Cerebellar nuclear complex (tissue), 1 donor: Measurements from ENCODE around the gene DDN.

Experiments used
- DNase-seq, 2 experiments: peaks; one replicate each; lab custom pipeline; 2025; lab: John Stamatoyannopoulos, UW

Gene DDN

DNA sequence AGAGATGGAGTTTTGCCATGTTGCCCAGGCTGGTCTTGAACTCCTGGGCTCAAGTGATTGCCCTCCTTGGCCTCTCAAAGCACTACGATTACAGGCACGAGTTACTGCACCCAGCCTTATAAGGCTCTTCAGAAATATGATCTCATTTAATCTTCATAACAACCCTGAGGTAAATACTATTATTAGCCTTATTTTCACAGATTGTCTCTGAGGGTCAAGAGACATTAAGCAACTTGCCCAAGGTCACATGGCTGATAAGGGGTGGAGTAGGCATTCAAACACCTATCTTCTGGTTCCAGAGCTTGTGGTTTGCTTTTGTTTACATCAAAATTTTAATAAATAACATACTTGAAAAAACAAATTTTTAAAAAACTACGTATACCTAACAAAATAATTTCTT, 14.3 kb upstream of the DDN start:
- DNase-seq: no peak

DNA sequence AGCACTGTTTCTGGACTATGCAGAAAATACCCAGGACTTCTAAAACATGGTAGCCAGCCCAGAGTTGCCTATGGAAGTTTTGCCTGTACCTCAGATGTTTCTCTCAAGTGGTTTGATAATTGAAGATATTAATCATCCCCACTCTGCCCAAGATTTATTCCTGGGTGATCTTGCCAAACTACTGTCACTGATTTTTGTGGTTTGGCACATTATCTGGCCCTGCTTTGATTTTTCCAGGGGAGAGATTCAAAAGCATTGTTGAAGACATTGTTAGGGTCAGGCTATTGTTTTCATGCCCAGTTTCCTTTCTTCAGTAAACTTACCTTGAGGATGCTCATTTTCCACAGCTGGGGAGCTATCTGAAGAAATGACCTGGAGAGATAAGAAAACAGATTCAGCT, 13.6 kb upstream of the DDN start:
- no peak for DNase-seq

GRCh38 chr12:49010092-49010668, 11.0 kb upstream of the DDN start:
- no peak for DNase-seq

GRCh38 chr12:49008943-49009342, 9.8 kb upstream of the DDN start:
- no peak for DNase-seq

DNA sequence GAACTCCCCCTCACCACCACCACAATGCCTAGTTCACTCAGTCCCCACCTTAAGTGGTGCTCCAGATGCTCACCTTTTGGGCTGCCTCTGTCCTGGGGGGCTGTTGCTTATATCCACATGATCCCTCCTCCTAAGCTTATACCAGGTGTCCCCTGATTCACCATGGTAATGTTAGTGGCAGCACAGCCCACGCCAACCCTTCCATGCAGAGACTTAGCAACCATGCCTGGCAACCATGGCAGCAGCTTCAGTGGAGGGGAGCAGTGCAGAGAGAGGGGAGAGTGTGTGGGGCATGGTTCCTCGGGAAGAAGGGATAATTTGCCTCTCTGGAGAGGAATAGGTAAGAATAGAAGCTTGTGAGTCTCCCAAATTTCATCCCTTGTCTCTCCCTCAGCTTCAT, 1.2 kb upstream of the DDN start:
- DNase-seq: no peak

DNA sequence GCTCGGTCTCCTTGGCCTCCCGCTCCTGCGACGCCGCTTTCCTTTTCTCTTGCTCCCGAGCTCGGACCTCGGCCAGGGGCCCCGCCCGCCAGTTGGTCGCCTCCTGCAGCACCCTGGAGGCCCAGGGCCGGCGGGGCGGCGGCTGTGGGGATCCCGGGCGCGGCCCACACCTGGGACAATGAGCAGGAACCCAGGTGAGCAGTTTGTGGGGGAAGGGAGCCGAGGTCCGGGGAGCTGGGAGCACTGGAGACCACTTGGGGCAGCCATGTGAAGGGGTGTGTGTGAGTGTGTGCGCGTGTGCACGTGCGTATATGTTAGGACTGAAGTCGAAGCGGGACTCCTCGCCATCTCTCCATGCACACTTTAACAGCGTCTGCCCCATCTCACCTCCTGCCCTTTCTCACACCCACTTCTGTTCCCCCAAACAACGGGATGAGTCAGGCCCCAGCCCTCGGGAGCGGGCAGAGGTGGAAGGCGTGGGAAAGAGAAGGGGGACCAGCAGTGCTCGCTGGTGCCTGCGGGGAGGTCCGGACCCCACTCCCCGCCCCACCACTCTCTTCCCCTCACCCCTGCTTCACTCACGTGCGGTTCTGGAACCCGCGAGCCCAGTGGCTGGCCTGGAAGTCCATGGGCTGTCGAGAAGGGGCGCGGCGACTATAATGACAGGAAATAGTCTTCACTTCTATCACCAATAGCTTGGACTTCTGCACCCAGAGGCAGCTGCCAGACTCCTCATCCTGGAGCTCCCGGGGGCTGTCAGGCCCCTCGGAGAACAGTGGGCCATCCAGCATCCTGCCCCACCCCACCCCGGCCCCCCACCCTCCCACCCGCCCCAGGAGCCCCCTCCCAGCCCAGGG, 450 bp downstream of the DDN start:
- no peak for DNase-seq

GRCh38 chr12:48997719-48998496, 1.3 kb downstream of the DDN start:
- DNase-seq: no peak

DNA sequence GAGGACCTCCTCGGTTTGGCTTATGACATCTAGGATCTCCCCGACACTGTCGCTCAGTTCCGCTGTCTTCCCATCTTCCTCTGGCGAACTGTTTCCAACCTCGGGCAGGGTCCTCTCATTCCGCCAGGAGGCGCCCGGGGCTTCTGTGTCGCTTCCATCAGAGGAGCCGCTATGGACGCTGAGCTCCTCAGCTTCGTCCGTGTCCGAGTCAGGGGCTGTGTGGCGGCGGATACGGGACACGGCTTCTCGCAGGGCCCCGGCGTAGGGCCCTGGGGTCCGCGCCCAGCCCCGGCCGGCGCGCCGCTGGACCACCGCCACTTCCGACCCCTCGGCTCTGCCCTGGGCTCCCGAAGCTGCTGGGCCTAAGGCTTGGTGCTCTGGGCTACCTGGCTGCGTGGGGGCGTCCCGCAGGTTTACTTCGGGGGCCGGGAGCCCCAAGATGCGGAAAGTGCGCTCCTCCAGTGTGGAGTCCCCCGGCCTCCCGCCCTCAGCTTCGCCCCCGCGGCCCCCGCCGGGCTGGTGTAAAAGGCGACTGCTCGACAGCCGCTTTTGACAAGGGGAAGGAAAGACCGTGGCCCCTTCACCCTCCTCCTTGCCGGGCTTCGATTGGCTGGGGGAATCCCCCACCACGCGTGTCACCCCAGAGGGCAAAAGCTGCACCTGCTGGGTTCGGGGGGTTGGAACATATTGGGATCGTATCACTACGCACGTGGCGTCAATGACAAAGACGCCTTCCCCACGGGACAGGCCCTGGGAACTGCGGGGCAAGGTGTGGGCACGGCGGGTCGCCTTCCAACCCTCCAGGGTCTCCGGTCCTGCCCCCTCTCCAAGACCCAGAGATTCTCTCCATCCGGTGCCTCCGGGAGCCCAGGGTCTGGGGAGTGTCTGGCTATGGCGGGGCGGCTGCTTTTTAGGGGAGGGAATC, 2.1 kb downstream of the DDN start:
- DNase-seq: no peak

- peak in 1 of 2 experiments; percentile 5 for DNase-seq
These were observed 3.9 kb downstream of the DDN start for GRCh38 chr12:48995086-48995879.

DNA sequence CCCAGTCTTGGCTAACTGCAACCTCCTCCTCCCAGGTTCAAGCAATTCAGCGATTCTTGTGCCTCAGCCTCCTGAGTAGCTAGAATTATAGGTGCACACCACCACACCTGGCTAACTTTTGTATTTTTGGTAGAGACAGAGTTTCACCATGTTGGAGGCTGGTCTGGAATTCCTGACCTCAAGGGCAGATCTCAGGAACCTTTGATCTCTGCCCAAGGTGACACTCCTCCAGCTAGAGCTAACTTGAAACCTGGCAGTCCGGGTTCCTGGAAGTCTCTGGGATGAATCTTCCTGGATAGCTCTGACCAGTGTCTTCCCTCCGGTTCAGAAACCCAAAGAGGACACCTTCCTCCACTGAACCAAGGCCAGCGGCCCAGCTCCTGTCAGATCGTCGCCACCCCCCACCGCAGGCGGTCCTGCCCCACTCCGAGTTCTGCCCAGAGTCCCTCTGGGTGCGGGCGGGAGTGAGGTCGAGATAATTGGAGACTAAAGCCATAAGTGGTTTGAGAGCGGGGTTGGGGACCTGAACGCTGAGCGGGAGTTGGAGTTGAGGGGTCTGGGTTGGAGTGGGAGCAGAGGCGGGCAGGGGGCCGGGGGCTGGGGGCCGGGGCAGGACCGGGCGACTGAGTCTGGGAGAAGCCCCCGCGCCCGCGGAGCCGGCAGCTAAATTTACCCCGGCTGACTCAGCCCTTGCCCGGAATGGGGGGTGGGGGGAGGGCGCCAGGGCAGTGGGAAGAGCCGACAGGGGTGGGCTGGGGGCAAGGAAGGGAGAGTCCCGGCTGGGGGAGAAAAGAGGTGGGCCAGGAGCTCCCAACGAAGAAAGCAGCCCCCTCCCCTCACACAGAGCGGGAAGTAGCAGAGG, 4.7 kb downstream of the DDN start:
- DNase-seq: no peak

- no peak for DNase-seq
These were observed 5.4 kb downstream of the DDN start for GRCh38 chr12:48993787-48994186.

- DNase-seq: no peak
These were observed 7.7 kb downstream of the DDN start for GRCh38 chr12:48991247-48992050.

GRCh38 chr12:48990552-48990951, 8.6 kb downstream of the DDN start:
- no peak for DNase-seq

- DNase-seq: no peak
These were observed 11.0 kb downstream of the DDN start for GRCh38 chr12:48988030-48988649.

DNA sequence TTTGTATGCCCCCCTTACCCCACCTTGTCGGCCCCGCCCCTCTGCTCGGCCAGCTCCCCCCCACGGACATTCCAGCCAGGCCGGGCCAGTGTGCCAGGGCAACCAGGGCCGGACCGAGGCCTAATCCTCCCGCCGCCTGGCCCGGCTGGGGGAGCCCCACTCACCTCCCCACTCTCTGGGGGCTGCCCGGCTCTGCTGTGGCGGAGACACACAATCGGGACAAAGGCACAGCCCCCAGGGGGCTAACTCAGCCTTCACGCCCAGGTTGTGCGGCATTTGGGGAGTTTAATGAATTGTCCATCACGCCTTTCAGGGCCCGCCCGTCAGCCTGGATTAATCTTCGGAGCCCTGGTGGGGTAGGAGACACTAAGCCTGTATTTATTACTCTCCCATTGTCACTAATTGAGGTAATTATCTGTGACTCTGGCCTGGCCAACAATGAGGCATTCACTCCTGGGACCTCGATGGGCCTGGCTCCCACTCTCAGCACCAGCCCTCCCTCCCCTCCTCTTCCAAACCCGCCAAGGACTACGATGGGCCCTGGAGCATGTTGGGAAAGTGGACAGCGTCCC, 12.4 kb downstream of the DDN start:
- no peak for DNase-seq

DNA sequence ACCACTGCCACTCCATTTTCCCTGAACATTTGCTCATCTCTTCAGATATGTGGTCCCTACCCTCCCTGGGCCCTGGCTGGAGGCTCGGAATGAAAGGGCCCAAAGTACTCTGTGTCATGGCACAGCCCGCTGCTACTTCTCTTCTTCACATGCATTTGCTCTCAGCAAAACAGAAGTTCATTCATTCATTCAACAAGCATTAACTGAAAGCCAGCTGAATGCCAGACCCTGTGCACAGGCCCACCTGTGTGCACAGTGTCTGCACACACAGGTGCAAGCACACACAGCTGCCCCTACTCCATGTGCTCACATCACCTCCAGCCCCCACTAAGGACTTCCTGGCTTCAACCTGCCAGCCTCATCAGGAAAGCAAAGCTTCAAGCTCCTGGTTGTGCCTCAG, 13.3 kb downstream of the DDN start:
- no peak for DNase-seq

DNA sequence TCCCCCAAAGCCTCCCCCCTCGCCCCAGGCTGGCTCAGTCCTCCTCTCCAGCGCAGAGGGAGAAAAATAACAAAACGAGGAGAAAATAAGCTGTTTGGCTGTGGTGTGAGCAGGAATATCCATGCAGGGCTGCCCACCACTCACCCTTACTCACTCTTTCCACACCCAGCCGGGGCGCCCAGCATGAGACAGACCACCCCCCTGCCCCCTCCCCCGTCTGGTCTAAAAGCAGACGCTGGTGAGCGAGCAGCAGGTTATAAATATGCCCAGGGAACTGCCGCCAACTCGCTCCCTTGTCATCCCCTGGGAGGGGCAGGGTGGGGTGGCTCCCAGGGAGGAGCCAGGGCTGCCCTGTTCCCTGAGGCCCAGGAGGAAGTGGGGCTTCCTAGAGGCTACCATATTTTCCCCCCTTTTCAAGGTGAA, 13.7 kb downstream of the DDN start:
- no peak for DNase-seq

DNA sequence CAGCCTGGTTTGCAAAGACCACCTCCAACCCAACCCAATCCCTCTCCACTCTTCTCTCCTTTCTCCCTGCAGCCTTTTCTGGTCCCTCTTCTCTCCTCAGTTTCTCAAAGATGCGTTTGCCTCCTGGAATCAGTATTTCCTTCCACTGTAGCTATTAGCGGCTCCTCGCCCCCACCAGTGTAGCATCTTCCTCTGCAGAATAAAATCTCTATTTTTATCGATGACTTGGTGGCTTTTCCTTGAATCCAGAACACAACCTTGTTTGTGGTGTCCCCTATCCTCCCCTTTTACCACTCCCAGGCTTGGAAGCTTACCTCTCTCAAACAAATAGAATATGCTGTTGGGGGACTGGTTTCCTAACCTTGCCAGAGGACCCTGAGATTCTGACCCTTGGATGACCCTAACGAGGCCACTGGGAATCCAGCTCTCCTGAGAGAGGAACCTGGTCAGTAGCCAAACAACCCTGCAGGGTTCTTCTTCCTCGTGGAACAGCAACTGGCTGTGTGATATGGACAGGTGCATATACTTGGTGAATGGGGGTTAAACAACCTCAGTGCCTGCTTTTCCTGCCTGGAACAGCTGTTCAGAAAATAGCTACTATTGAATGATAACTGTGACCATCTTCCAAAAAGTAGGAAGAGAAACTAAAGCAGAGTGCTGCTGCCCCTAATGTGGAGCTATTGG, 16.6 kb downstream of the DDN start:
- no peak for DNase-seq
